ENCODE results near the gene SSH2.
"Not testable (repeated sequence)": the region's sequence is repeated elsewhere in the genome, so short reads cannot be mapped to it uniquely, and the experiment has no call there.

The SSH2 gene

GRCh38 chr17:29709866-29710519, 220.0 kb downstream of the SSH2 start:
- DNase-seq (ENCODE audit: low read depth), result peak; percentile 62

- no peak for DNase-seq (ENCODE audit: low read depth)
Observed at GRCh38 chr17:29707212-29707571, 222.8 kb downstream of the SSH2 start.

GRCh38 chr17:29706045-29706431, 224.0 kb downstream of the SSH2 start:
- DNase-seq (ENCODE audit: low read depth), result no peak

- no peak for DNase-seq (ENCODE audit: low read depth)
Observed at GRCh38 chr17:29705386-29705785, 224.6 kb downstream of the SSH2 start.

GRCh38 chr17:29699283-29699682, 230.7 kb downstream of the SSH2 start:
- DNase-seq (ENCODE audit: low read depth), result no peak

- DNase-seq (ENCODE audit: low read depth), result no peak
Observed at GRCh38 chr17:29698837-29699236, 231.2 kb downstream of the SSH2 start.

- no peak for DNase-seq (ENCODE audit: low read depth)
Observed at GRCh38 chr17:29698019-29698777, 231.8 kb downstream of the SSH2 start.

- DNase-seq (ENCODE audit: low read depth), result no peak
Observed at GRCh38 chr17:29697371-29697770, 232.7 kb downstream of the SSH2 start.

- no peak for DNase-seq (ENCODE audit: low read depth)
Observed at GRCh38 chr17:29694918-29695563, 235.0 kb downstream of the SSH2 start.

GRCh38 chr17:29693751-29694150, 236.3 kb downstream of the SSH2 start:
- DNase-seq (ENCODE audit: low read depth), result no peak

GRCh38 chr17:29687596-29687995, 242.4 kb downstream of the SSH2 start:
- no peak for DNase-seq (ENCODE audit: low read depth)

GRCh38 chr17:29686993-29687590, 242.9 kb downstream of the SSH2 start:
- no peak for DNase-seq (ENCODE audit: low read depth)

GRCh38 chr17:29683481-29683880, 246.5 kb downstream of the SSH2 start:
- DNase-seq (ENCODE audit: low read depth), result no peak

GRCh38 chr17:29682987-29683386, 247.0 kb downstream of the SSH2 start:
- DNase-seq (ENCODE audit: low read depth), result no peak

- peak; percentile 42 for DNase-seq (ENCODE audit: low read depth)
Observed at GRCh38 chr17:29682054-29682453, 248.0 kb downstream of the SSH2 start.

- DNase-seq (ENCODE audit: low read depth), result no peak
Observed at GRCh38 chr17:29677824-29678223, 252.2 kb downstream of the SSH2 start.

GRCh38 chr17:29677221-29677791, 252.7 kb downstream of the SSH2 start:
- no peak for DNase-seq (ENCODE audit: low read depth)

GRCh38 chr17:29675961-29676360, 254.1 kb downstream of the SSH2 start:
- DNase-seq (ENCODE audit: low read depth), result not testable (repeated sequence)

GRCh38 chr17:29674281-29674680, 255.7 kb downstream of the SSH2 start:
- no peak for DNase-seq (ENCODE audit: low read depth)

GRCh38 chr17:29671661-29672060, 258.4 kb downstream of the SSH2 start:
- DNase-seq (ENCODE audit: low read depth), result no peak

GRCh38 chr17:29669266-29669665, 260.8 kb downstream of the SSH2 start:
- DNase-seq (ENCODE audit: low read depth), result no peak

- no peak for DNase-seq (ENCODE audit: low read depth)
Observed at GRCh38 chr17:29667969-29668368, 262.1 kb downstream of the SSH2 start.

- no peak for DNase-seq (ENCODE audit: low read depth)
Observed at GRCh38 chr17:29665481-29665810, 264.6 kb downstream of the SSH2 start.
